Neural progenitor cell (in vitro differentiated cells): ENCODE results near the gene WAC.

Experiments
- CTCF ChIP-seq: fragments of 200-600 bp; sonication (generic); IDR thresholded peaks from 2 replicates; pipeline ENCODE4 v1.5.1; 2017; ENCODE audit warnings: antibody characterized with exemption, mild to moderate bottlenecking
- EZH2 ChIP-seq: fragments of 200-600 bp; sonication (generic); IDR thresholded peaks from 2 replicates; pipeline ENCODE4 v1.6.1; 2017; ENCODE audit warnings: antibody characterized with exemption, mild to moderate bottlenecking, moderate library complexity

GRCh38 chr10:28555358-28555757 lies 22.4 kb downstream of the WAC start:
- TF ChIP-seq EZH2 (no peak), CTCF (no peak)
